Measurements from ENCODE around the gene SH3GL1. TPM values are rescaled to one million over a fixed set of nuclear protein-coding genes. Genes with fewer than 3 reads are reported as not detected.

The SH3GL1 gene
- 47.0 and 62.2 TPM in 2 replicates for polyA plus RNA-seq (2014; cell fraction: cytosol; rRNA removed)
- polyA plus RNA-seq (2014; cell fraction: nucleus; rRNA removed): 41.5 and 42.2 TPM in 2 replicates

- DNase-seq (ENCODE audit: low spot score): peak; percentile 88
Observed at GRCh38 chr19:4400135-4400936, at the start of gene SH3GL1. Gene SH3GL1 (minus strand): TSS chr19:4400547. CDS start chr19:4400368, 179 bp downstream.

GRCh38 chr19:4449639-4450028 is 49.3 kb upstream of the SH3GL1 start:
- no peak for DNase-seq (ENCODE audit: low spot score)

GRCh38 chr19:4449022-4449638 is 48.8 kb upstream of the SH3GL1 start:
- DNase-seq (ENCODE audit: low spot score): no peak

GRCh38 chr19:4448147-4448985 is 48.0 kb upstream of the SH3GL1 start:
- DNase-seq (ENCODE audit: low spot score): no peak

GRCh38 chr19:4447327-4448146 is 47.2 kb upstream of the SH3GL1 start:
- no peak for DNase-seq (ENCODE audit: low spot score)

GRCh38 chr19:4446704-4447200 is 46.4 kb upstream of the SH3GL1 start:
- no peak for DNase-seq (ENCODE audit: low spot score)

GRCh38 chr19:4445963-4446703 is 45.8 kb upstream of the SH3GL1 start:
- DNase-seq (ENCODE audit: low spot score): no peak

GRCh38 chr19:4444765-4445741 is 44.7 kb upstream of the SH3GL1 start:
- DNase-seq (ENCODE audit: low spot score): no peak

GRCh38 chr19:4443966-4444764 is 43.8 kb upstream of the SH3GL1 start:
- DNase-seq (ENCODE audit: low spot score): no peak

- DNase-seq (ENCODE audit: low spot score): no peak
Observed at GRCh38 chr19:4443188-4443587, 42.8 kb upstream of the SH3GL1 start.

GRCh38 chr19:4442819-4443146 is 42.4 kb upstream of the SH3GL1 start:
- DNase-seq (ENCODE audit: low spot score): no peak

GRCh38 chr19:4441994-4442818 is 41.9 kb upstream of the SH3GL1 start:
- DNase-seq (ENCODE audit: low spot score): no peak

- DNase-seq (ENCODE audit: low spot score): no peak
Observed at GRCh38 chr19:4439243-4439642, 38.9 kb upstream of the SH3GL1 start.

GRCh38 chr19:4437103-4437502 is 36.8 kb upstream of the SH3GL1 start:
- no peak for DNase-seq (ENCODE audit: low spot score)

GRCh38 chr19:4436231-4436630 is 35.9 kb upstream of the SH3GL1 start:
- DNase-seq (ENCODE audit: low spot score): no peak

GRCh38 chr19:4434391-4434790 is 34.0 kb upstream of the SH3GL1 start:
- no peak for DNase-seq (ENCODE audit: low spot score)

GRCh38 chr19:4432918-4433506 is 32.7 kb upstream of the SH3GL1 start:
- no peak for DNase-seq (ENCODE audit: low spot score)
